Muscle of back (tissue), 13 donors: Measurements from ENCODE around the gene PATL1. TPM values are rescaled to one million over a fixed set of nuclear protein-coding genes. Genes with fewer than 3 reads are reported as not detected.
"Not testable (repeated sequence)": the region's sequence is repeated elsewhere in the genome, so short reads cannot be mapped to it uniquely, and the experiment has no call there.

Experiments
- DNase-seq, 3 donors: peaks; one replicate each; pipeline versions ENCODE4 v3.0.0 to v3.0.0-alpha.2; 2013
- long read RNA-seq, 9 donors: transcript quantifications; one replicate each; lab custom pipeline, GENCODE V29; 2026
- polyA plus RNA-seq, 10 donors: library from polyadenylated mRNA; unstranded; fragments of 120-200 nt; gene quantifications; one replicate each; pipeline ENCODE4 v1.2.1, GENCODE V29; 2013; ENCODE audit not compliant: insufficient read length in 10 of 10

PATL1 gene, protein sequence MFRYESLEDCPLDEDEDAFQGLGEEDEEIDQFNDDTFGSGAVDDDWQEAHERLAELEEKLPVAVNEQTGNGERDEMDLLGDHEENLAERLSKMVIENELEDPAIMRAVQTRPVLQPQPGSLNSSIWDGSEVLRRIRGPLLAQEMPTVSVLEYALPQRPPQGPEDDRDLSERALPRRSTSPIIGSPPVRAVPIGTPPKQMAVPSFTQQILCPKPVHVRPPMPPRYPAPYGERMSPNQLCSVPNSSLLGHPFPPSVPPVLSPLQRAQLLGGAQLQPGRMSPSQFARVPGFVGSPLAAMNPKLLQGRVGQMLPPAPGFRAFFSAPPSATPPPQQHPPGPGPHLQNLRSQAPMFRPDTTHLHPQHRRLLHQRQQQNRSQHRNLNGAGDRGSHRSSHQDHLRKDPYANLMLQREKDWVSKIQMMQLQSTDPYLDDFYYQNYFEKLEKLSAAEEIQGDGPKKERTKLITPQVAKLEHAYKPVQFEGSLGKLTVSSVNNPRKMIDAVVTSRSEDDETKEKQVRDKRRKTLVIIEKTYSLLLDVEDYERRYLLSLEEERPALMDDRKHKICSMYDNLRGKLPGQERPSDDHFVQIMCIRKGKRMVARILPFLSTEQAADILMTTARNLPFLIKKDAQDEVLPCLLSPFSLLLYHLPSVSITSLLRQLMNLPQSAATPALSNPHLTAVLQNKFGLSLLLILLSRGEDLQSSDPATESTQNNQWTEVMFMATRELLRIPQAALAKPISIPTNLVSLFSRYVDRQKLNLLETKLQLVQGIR
- polyA plus RNA-seq = 10 to 100 TPM; 21.2 to 33.3 (median 27.2) TPM
- long read RNA-seq, donor 1, full-length matches to known transcripts = 4 of 4 reads
- long read RNA-seq, donor 1, partial matches to known transcripts = 0 of 4 reads
- long read RNA-seq, donor 1, other reads (novel, unspliced or antisense) = 0 of 4 reads
- long read RNA-seq, donor 2, full-length matches to known transcripts = 1 of 1 reads
- long read RNA-seq, donor 2, partial matches to known transcripts = 0 of 1 reads
- long read RNA-seq, donor 2, other reads (novel, unspliced or antisense) = 0 of 1 reads
- long read RNA-seq, donor 3 = 0 reads
- long read RNA-seq, donor 4, full-length matches to known transcripts = 2 of 2 reads
- long read RNA-seq, donor 4, partial matches to known transcripts = 0 of 2 reads
- long read RNA-seq, donor 4, other reads (novel, unspliced or antisense) = 0 of 2 reads
- long read RNA-seq, donor 5, full-length matches to known transcripts = 1 of 1 reads
- long read RNA-seq, donor 5, partial matches to known transcripts = 0 of 1 reads
- long read RNA-seq, donor 5, other reads (novel, unspliced or antisense) = 0 of 1 reads
- long read RNA-seq, donor 6, full-length matches to known transcripts = 1 of 1 reads
- long read RNA-seq, donor 6, partial matches to known transcripts = 0 of 1 reads
- long read RNA-seq, donor 6, other reads (novel, unspliced or antisense) = 0 of 1 reads
- long read RNA-seq, donor 7 = 0 reads
- long read RNA-seq, donor 8, full-length matches to known transcripts = 1 of 1 reads
- long read RNA-seq, donor 8, partial matches to known transcripts = 0 of 1 reads
- long read RNA-seq, donor 8, other reads (novel, unspliced or antisense) = 0 of 1 reads
- long read RNA-seq, donor 9 = 0 reads

DNA sequence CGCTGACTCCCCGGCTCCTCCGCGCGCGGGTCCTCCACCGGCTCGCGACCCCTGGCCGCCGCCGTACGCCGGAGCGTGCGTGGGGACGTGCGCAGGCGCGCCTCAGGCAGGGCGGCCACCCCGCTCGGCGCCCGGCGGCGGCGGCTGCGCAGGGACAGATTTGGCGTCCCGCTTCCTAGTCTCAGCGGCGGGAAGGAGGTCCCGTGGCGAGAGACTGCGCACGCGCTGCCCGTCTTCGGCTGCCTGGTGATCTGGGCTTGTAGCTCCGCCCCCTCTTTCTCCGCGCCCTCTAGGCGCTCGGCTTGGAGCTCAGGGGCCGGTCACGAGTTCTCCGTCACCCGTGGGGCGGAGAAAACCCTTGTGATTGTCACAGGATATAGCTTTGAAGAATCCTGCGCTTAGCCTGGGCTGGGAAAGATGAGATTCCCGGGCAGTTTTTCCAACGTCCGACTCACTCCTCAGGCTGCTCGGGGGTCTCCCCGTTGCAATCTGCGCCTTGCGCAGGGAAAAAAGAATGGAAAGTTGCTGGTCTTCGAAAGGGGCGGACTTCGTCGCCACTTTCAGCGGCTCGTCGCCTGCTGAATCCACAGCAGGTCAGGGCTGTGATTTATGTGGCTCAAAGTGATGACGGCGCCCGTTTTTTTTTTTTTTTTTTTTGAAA, at the start of gene PATL1:
TSS of gene PATL1 (minus strand) at position 88 of the 661 bp plus-strand sequence. CDS start 142 bp downstream, outside the sequence.
- peak; percentile 99 to 100 (median 100) for DNase-seq

DNA sequence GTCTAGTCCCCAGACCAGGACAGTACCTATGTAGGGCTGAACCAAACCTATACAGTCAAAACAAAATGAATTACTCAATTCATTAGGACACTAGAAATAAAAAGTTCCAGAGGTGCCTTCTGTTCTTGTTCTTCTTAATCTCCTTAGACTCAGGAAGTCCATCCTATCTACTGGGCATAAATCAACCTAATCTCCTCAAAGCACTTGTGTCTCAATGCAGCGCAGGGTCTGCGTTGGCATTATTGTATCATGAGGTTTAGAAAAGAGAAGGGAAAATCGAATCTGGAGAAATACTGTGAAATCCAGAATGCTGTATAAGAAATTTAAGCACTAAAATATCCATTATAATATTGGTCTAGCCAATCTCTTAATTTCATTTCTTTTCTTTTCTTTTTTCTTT, 47.2 kb upstream of the PATL1 start:
- DNase-seq = no peak

DNA sequence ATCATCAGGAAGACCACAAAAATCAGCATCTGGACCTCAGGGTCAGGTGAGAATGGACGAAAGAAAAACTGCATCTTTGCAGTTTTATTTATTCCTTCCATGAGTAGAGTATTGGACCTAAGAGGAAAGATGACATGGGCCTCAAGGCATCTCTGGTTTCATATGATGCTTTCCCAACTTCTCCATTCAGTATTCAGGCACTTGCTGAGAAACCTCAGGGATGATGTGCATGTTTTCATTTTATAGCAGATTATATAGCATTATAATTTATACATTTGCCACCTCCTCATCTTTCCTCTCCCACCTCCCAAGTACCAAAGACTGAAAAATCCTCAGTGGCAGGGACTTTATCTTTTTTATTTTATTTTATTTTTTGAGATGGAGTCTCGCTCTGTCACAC, 44.9 kb upstream of the PATL1 start, which contains the start of gene OR10V1:
TSS of gene OR10V1 (minus strand) at position 101 of the 400 bp plus-strand sequence. CDS start at position 101, 0 bp downstream.
- DNase-seq = no peak

DNA sequence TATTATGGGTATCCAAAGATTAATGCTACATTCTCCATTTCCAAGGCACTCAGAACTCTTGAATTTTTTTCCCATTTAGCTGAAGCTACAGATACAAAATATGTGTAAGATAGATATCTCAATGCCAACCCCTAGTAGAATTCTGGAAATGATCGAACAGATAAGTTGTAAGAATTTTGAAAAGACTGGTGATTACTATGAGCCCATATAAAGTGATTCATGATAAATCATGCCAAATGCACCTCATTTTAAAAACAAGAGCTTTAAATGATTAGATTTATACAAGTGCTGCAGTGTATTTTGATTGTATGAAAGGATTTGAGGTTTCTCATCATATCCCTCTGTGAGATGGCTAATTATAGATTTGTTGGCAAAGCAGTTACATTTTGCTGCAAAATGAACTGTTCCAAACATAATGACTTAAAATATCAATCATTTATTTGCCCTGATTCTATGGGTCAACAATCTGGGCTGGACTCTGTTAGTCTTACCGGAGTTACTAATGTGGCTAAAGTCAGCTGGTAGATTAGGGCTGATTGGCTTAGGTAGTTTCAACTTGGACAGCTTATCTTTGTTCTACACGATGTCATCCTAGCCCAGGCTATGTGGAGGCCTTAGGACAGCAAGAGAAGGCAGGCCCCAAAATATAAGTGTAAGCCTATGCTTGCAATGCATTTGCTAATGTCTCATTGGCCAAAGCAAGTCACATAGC, 41.5 kb upstream of the PATL1 start:
- DNase-seq = no peak

DNA sequence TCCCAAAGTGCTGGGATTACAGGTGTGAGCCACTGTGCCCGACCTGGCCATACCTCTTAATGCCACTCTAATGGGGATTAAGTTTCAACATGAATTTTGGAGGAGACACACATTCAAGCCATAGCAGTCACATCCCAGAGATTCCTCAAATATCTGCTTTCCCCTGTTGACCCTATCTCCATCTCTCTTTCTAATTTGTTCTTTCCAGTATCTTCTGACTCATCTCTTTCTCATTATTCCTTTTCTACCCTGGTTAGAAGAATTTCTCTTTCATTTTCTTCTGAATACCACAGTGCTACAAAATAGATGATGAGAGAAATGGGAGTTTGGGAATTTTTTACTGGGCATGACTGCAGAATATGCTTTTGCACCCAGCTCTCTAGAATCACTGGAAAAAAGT, 39.7 kb upstream of the PATL1 start:
- no peak for DNase-seq

DNA sequence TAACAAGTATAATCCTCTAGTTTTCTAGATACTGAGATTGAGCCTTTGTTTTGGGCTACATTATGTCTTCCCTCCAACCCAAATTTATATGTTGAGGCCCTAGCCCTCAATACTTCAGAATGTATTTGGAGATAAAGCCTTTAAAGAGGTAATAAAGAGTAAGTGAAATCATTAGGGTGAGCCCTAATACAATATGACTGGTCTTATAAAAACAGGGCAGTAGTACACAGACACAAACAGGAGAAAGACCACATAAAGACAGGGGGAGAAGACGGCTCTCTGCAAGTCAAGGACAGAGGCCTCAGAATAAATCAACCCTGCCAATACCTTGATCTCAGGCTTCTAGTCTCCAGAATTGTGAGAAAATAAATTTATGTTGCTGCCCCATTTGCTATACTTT, 38.5 kb upstream of the PATL1 start:
- no peak for DNase-seq

DNA sequence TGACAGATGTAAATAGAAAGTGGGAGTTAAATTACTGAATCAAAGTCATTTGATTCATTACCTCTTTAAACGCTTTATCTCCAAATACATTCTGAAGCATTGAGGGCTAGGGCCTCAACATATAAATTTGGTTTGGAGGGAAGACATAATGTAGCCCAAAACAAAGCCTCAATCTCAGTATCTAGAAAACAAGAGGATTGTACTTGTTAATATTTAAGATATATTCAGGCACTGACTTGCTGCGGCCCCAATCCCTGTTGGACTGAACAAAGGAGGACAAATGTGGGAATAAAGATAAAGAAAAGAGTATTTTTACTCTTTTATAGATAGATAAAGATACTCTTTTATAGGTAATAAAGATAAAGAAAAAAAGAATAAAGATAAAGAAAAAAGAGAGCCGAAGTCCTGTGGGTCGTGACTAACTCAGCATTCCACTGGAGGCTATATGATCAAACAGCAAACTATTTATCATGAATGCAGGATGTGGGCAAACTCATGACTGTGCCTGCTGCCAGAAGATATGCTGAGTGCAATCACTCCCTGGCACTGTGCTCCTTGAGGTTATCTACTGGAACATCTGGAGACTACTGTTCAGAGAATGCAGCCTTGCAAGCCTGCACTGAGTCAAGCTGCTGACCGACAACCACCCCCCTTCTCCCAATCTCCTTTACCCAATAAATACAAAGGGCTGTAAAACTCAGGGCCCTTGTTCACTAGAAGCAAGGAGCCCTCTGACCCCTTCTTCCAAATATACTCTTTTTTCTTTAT, 37.9 kb upstream of the PATL1 start:
- DNase-seq = peak in 1 of 3 donors; percentile 44

DNA sequence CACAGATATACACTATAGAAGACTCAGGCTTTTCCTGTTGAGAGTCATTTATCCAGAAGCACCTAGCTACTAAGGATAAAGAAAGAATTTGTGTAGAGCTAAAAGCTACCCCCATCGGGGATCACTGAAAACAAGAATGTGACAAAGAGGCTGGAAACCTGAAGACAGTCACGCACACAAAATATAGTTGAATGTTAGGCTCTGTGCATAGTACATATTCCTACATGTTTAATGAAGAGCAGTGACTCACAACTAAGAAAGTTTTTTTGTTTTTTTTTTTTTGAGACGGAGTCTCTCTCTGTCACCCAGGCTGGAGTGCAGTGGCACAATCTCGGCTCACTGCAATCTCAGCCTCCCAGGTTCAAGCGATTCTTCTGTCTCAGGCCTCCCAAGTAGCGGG, 36.5 kb upstream of the PATL1 start:
- DNase-seq = no peak

DNA sequence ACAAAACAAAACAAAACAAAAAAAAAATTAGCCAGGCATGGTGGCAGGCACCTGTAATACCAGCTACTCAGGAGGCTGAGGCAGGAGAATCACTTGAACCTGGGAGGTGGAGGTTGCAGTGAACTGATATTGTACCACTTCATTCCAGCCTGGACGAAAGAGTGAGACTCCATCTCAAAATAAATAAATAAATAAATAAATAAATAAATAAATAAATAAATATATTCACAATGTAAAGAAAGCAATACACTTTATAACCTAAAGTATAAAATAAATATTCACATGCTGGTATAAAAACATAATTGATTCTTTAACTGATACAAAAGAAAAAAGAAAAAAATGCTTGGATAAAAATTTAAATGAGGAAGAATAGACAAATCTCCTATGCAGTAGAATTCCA, 34.7 kb upstream of the PATL1 start:
- not testable (repeated sequence) for DNase-seq

DNA sequence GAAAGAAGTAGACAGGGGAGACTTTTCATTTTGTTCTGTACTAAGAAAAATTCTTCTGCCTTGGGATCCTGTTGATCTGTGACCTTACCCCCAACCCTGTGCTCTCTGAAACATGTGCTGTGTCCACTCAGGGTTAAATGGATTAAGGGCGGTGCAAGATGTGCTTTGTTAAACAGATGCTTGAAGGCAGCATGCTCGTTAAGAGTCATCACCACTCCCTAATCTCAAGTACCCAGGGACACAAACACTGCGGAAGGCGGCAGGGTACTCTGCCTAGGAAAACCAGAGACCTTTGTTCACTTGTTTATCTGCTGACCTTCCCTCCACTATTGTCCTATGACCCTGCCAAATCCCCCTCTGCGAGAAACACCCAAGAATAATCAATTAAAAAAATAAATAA, 31.3 kb upstream of the PATL1 start:
- not testable (repeated sequence) for DNase-seq

DNA sequence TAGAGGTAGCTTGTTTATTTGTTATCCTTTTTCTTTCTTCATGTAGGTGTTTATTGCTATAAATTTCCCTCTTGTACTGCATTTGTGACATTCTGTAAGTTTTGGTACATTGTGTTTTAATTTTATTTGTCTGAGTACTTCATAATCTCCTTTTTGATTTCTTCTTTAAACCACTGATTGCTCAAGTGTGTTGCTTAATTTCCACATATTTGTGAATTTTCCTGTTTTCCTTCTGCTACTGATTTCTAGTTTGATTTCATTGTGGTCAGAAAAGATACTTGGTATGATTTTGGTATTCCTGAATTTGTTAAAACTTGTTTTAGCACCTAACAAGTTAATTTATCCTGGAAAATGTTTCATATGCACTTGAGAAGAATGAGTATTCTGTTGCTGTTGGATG, 29.7 kb upstream of the PATL1 start:
- DNase-seq = no peak

DNA sequence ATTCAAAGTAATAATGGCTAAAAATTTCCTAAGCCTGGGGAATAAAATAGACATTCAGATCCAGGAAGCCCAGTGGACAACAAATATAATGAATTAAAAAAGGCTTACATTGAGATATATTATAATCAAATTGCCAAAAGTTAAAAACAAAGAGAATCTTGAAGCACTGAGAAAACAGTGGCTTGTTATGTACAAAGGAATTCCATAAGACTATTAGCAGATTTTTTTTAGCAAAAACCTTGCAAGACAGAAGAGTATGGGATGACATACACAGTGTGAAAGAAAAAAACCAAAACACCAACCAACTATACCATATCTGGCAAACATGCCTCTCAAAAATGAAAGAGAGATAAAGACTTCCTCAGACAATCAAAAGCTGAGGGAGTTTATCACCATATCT, 24.1 kb upstream of the PATL1 start:
- DNase-seq = no peak

DNA sequence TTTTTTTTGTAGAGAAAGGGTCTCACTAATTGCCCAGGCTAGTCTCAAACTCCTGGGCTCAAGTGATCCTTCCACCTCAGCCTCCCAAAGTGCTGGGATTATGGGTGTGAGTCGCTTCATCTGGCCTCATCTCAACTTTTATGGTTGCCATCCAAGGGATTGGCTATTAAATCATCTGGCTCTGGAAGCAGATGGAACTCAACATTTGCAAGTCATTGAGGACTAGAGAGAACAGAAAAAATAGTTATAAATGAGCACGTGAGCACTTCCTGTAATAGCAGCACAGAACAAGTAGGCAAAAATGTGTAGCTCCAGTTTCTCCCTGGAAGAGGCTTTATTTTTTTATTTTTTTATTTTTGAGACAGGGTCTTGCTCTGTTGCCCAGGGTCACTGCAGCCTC, 22.3 kb upstream of the PATL1 start:
- DNase-seq = no peak

DNA sequence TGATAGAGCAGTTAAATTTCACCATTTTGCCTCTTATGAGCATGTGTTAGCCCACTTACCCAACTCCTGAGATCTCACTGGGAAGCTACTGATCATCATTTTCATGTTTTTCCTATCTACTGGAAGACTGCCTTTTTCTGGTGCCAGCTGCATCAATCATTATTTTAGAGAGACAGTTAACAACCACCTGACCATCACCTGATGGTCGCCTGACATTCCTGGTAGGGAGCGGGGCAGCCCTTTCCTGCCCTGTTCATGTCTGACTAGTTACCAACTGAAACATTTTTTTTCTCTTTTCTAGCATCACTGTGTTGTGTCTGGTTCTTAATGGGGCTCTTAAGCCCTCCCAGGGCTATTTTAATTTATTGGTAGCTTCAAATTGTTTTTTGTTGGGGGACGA, 20.2 kb upstream of the PATL1 start:
- DNase-seq = no peak

DNA sequence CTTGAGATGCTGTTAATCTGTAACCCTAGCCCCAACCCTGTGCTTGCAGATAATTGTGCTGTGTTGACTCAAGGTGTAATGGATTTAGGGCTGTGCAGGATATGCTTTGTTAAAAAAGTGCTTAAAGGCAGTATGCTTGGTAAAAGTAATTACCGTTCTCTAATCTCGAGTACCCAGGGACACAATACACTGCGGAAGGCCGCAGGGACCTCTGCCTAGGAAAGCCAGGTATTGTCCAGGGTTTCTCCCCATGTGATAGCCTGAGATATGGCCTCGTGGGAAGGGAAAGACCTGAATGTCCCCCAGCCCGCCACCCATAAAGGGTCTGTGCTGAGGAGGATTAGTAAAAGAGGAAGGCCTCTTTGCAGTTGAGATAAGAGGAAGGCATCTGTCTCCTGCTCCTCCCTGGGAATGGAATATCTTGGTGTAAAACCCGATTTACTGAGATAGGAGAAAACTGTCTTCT, 12.5 kb upstream of the PATL1 start:
- not testable (repeated sequence) for DNase-seq

DNA sequence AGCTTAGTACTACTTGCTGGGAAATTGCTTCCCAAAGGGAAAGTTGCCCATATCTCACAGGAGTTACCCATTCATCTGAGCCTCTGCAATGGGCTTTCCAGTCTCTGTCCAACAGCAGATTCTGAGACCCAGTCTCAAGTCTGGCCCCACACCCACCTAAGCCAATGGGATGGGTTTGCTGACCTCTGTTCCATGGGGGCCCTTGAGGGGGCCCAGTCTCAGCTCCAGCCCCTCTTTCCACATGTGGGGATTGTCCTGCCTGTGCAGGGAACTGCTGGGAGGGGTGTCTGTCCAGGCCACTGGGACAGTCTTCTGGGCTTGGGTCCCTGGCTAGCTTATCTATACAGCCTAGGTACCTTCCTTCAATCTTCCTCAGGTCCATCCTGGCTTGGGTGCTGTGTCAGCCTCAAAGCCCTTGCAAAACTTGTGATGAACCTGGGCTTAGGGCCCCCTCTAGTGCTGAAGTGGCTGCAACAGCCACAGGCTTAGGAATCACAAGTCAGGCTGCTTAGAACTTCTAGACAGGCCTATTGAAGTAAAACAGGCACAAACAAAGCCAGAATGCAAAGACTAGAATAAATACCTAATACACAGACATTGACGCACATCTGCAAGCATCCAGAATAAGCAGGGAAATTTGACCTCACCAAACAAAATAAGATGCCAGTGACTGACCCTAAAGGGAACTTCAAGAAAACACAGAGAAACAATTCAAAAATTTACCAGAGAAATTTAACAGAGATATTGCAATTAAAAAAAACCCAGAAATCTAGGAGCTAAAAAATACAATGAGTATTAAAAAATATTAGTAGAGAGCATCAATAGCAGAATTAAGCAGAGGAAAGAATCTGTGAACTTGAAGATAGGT, 11.7 kb upstream of the PATL1 start:
- DNase-seq = peak; percentile 51 to 82 (median 57)

DNA sequence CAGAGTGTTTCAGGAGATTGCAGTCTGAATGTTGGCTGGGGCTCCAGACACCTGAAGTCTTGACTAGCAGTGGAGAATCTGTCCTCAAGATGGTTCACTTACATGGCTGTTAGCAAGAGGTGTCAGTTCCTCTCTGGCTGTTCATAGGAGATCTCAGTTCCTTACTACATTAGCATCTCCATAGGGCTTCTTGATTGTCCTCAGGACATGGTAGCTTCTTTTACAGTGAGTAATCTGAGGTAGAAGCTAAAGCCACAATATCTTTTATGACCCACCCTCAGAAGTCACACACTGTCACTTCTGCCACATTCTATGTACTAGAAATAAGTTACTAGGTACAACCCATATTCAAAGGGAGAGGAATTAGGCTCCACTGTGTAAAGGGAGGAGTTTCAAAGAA, 10.5 kb upstream of the PATL1 start:
- no peak for DNase-seq

DNA sequence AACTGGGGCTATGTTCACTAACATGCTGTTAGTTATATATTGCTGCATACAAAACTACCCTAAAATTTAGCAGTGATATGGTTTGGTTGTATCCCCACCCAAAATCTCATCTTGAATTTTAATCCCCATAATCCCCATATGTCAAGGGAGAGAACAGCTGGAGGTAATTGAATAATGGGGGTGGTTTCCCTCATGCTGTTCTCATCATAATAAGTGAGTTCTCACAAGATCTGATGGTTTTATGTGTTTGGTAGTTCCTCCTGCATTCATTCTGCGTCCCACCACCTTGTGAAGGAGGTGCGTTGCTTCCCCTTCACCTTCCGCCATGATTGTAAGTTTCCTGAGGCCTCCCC, 10.0 kb upstream of the PATL1 start:
- DNase-seq = no peak
